GM21526 (cell line): ENCODE measurements around the gene CRB3.
"Not testable (repeated sequence)": the region's sequence is repeated elsewhere in the genome, so short reads cannot be mapped to it uniquely, and the experiment has no call there.

ENCODE experiments used
- ATAC-seq: cut with Tn5 transposase; IDR thresholded peaks from one replicate; pipeline ENCODE4 v1.9.1; 2021; ENCODE audit warnings: moderate library complexity; ENCODE audit not compliant: unreplicated experiment, low FRiP score

CRB3 gene, protein sequence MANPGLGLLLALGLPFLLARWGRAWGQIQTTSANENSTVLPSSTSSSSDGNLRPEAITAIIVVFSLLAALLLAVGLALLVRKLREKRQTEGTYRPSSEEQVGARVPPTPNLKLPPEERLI

DNA sequence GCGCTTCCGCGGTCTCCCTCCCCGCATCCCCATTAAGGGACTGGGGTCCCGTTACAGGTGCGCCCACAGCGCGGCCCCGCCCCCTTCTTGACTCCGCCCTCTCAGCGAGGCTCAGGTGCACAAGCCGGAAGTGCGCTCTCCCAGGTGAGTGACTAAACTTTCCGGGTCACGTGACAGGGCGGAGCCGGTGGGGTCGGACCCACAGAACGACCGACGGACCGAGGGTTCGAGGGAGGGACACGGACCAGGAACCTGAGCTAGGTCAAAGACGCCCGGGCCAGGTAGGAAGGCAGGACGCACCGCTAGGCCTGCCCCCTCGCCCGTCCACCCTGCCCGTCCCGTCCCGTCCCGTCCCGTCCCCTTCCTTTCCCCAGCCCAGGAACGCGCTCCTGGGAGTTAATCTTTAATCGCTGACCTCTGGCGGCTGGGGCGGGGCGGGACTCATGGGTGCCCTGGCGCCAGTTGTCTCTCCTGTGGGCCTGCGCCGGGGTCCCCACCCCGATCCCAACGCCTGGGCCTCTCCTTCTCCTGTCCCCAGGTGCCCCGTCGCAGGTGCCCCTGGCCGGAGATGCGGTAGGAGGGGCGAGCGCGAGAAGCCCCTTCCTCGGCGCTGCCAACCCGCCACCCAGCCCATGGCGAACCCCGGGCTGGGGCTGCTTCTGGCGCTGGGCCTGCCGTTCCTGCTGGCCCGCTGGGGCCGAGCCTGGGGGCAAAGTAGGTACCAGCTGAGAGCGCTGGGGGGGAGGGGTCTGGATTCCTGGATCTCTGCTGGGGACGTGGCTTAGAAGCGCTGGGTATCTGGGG, at the start of gene CRB3:
Gene CRB3, plus strand, starts transcription at position 202 of the 804 bp plus-strand sequence. Its CDS starts 431 bp downstream, at position 633.
- ATAC-seq, result no peak

DNA sequence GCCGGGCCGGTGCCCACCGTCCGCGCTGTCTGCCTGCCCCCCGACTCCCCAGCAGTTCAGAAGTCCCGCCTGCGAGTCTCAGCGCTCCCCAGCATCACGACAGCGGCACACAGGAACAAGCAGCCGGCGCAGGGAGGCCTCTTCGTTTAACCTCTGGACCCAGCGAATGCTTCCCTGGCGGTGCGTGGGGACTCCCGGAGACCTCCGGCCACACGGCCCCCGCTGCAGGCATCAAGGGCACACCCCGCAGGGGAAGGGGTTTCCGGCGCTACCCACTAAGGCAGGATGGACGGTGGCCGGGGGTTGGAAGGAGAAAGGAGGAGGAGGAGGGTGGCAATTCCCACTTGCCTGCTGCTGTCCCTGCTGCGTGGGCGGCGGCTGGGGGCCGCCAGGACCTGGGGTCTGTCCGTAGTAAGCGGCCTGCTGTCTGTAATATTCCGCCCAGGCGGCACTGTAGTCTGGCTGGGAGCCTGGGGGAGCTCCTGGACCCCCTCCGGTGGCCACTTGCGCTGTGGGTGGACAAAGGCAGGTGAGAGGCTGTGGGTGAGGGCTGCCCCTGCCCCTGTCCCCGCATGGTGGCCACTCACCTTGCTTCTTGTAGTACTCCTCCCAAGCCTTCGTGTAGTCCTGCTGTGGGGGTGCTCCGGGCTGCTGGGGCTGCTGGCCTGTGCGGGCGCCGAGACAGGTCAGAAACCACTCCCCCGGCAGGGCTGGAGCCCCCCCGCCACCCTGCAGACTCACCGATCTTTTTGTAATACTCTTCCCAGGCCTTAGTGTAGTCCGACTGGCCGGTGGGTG, 49.1 kb upstream of the CRB3 start:
- ATAC-seq, result no peak

GRCh38 chr19:6415591-6416190, 48.4 kb upstream of the CRB3 start:
- ATAC-seq, result no peak

- no peak for ATAC-seq
Observed at GRCh38 chr19:6416658-6417405, 47.2 kb upstream of the CRB3 start.

DNA sequence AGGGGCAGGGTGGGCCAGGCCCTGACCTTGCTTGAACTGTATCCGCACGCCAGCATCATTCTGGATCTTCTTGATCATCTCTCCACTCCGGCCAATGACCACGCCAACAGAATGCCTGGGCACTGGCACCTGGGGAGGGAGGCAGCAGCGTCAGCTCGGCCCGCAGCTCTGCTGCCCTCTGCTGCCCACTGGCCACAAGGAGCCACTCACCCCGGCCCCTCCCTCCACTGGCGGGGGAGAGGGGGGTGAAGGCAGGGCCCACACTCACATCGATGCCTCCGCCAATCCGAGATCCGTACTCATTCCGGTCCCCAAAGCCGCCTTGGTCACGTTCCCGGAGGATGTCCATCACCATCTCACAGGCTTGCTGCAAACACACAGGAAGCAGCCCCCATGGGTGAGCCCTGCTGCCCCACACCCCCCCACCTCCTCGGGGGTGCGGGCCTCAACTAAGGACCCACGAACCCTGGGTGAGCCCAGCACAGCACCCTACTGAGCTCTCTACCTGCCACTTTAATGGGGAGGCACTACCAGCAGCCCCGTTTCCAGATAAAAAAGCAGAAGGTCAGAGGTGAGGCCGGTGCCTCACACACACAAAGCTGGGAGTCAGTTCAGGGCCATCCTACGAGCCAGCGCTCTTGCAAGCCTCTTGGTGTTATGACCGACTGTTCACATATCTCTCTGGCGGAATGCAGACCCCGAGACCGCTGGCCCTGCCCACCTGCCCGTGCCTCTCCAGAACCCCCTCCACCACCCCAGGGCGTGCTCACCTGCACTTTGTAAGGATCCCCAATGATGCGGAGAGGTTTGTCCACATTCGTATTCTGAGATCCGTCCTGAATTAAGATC, 46.1 kb upstream of the CRB3 start:
- ATAC-seq, result no peak

GRCh38 chr19:6418562-6418932, 45.5 kb upstream of the CRB3 start:
- no peak for ATAC-seq

- ATAC-seq, result no peak
Observed at GRCh38 chr19:6421075-6422014, 42.7 kb upstream of the CRB3 start.

GRCh38 chr19:6423499-6424194, 40.4 kb upstream of the CRB3 start:
- no peak for ATAC-seq

GRCh38 chr19:6424195-6424938, 39.7 kb upstream of the CRB3 start, which contains the start of gene KHSRP:
KHSRP (minus strand) TSS chr19:6424811; CDS start chr19:6424701, 110 bp downstream.
- no peak for ATAC-seq

DNA sequence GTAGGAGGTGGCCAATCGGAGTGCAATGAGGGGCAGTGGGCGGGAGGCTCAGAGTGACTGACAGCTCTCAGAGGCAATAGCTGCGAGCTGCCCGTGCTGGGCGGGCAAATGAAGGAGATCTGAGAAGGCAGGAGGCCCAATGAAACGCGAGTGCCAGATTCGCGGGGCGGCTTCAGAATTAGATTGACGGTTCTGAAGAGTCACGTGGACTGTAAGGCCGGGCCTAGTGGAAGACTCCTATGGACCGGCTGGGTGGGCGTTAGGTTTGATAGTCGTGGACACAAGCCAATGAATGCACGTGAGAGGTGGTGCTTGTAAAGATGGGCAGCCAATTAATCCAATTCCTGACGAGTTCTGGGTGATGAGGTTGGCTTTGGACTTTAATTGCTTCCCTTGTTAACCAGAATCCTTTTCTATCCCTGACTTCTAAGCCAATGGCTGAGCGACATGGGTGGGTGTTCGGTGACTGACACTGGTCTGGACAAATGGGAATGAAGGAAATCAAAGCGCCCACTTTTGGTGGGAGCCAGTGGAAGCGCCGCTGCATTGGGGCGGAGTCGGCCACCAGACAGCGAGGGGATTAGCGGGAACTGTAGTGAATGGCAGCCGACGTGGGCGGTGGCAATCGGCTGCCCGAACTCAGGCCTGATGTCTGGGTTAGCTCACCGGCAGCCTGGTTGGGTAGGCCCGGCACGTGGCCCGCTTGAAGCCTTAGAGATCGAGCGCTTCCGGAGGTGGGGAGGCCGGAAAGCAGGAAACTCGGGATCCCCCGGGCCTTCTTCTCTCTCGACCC, 38.9 kb upstream of the CRB3 start:
- ATAC-seq, result peak; percentile 83

- ATAC-seq, result no peak
Observed at GRCh38 chr19:6425732-6426620, 38.1 kb upstream of the CRB3 start.

GRCh38 chr19:6427131-6427530, 36.9 kb upstream of the CRB3 start:
- no peak for ATAC-seq

- not testable (repeated sequence) for ATAC-seq
Observed at GRCh38 chr19:6428692-6429418, 35.2 kb upstream of the CRB3 start.

DNA sequence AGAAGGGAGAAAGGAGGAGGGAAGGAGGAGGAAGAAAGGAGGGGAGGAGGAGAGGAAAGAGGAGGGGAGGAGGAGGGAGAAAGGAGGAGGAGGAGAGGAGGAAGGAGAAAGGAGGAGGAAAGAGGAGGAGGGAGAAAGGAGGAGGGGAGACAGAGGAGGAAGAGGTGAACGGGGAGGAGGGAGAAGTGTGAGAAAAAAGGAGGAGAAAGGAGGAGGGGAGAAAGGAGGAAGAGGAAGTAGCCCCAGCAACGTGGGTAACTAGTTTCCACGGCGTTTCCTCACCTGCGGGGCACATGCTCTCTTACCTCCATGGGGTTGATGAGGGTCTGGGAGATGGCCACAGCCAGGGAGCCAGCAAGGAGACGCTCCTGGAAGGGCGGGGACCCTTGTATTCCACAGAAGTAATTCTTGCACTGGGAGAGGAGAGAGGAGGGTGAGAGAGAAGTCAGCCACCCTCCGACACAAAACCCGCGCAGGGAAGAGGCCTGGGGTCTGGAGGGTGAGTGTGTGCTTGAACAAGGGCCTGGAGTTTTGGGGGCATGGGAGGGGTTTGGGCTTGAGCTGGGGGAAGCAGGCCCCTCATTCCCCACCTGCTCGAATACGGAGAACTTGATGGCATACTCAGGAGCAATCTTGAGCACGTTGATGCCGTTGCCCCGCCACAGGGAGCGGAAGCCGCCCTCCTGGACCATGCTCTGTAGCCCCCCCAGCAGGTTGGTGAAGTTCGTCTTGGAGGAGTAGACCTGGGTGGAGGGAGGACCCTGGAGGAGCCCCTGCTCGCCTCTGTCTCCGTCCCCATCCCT, 34.5 kb upstream of the CRB3 start:
- ATAC-seq, result no peak
